Measurements from ENCODE around the gene SYNDIG1. TPM values are rescaled to one million over a fixed set of nuclear protein-coding genes. Genes with fewer than 3 reads are reported as not detected.

The SYNDIG1 gene
- total and polyA plus RNA-seq, 2 donors (not counting 1 experiment from before 2014, with no cell fraction given): not detected

DNA sequence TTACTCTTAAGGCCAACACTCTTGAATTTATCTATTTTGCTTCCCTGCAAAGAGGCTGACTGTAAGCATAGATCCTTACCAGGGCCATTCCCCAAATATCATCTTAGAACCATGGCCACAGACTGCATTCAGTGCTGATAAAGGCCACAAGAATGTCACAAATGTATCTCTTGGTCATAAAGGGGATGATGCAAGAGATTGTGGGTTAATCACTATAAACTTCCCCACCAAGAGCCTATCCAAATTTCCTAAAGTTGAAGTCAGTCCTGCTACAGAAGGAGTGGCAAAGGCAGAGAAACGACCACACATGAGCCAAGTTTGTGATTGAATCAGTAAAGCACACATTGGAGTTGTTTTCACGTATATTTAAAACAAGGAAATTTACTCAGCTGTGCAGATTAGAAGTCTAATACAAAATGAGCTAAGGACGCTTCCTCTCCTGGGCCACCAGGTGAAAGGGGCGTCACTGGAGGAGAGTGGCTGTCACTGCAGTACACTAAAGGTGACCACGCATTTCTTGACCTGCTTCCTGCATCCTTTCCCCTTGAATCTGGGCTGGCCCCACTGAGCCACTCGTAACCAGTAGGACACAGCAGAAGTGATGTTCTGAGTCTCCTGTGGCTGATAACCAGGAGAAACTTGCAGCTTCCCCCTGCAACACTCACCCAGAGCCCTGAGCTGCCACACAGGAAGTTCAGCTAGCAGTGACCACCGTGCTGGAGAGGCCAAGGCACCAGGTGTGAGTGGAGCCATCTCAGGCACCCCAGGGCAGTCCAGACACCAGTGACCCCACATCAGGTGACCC is 181.9 kb downstream of the SYNDIG1 start:
- DNase-seq: no peak
- WGBS (ENCODE audit: insufficient coverage): 73% methylated on average over 7 of the region's 7 CpGs
- no peak for TF ChIP-seq EZH2 (IDR thresholded peaks at IDR 0.05; ENCODE audit: borderline replicate concordance, insufficient read depth, low read depth, low read length, poor library complexity, severe bottlenecking)
- TF ChIP-seq, protein P1, sequence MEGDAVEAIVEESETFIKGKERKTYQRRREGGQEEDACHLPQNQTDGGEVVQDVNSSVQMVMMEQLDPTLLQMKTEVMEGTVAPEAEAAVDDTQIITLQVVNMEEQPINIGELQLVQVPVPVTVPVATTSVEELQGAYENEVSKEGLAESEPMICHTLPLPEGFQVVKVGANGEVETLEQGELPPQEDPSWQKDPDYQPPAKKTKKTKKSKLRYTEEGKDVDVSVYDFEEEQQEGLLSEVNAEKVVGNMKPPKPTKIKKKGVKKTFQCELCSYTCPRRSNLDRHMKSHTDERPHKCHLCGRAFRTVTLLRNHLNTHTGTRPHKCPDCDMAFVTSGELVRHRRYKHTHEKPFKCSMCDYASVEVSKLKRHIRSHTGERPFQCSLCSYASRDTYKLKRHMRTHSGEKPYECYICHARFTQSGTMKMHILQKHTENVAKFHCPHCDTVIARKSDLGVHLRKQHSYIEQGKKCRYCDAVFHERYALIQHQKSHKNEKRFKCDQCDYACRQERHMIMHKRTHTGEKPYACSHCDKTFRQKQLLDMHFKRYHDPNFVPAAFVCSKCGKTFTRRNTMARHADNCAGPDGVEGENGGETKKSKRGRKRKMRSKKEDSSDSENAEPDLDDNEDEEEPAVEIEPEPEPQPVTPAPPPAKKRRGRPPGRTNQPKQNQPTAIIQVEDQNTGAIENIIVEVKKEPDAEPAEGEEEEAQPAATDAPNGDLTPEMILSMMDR (IDR thresholded peaks at IDR 0.05): no peak
- no peaks in the 10 kb centered on the region for H3K36me3 ChIP-seq (replicated peaks in 1 of 2; ENCODE audit: control extremely low read depth in 1 of 2, control insufficient read depth in 1 of 2, extremely low read depth in 1 of 2, insufficient read depth in 2 of 2, low read length in 1 of 2)
- CTCF ChIA-PET: no interaction called here
- H3K4me3 Mint-ChIP-seq: no peak overlapping the region
- POLR2A ChIA-PET: no interaction called here
- intact Hi-C loops (cut with micrococcal nuclease): no loop called here
- H3K4me1 Mint-ChIP-seq: peaks cover 32% of the 10 kb centered on the region
- no peaks in the 10 kb centered on the region for H3K27me3 Mint-ChIP-seq
- H3K9me3 Mint-ChIP-seq (ENCODE audit: insufficient read depth): no peaks in the 10 kb centered on the region
- H3K27ac ChIP-seq (ENCODE audit: low read length in 2 of 2): no peak overlapping the region
- ATAC-seq (ENCODE audit: low read depth): no peak
- no peak overlapping the region for H2AFZ ChIP-seq (ENCODE audit: insufficient read depth, low read depth, low read length, poor library complexity, severe bottlenecking)
- no peaks in the 10 kb centered on the region for H3K9me3 ChIP-seq (ENCODE audit: control extremely low read depth in 1 of 3, control insufficient read depth in 2 of 3, insufficient read depth in 1 of 3, low read length in 2 of 3)
- no peak overlapping the region for H3K9ac ChIP-seq (ENCODE audit: low read length)
- H3K4me1 ChIP-seq (ENCODE audit: control insufficient read depth in 2 of 2, insufficient read depth in 2 of 2, low read length in 2 of 2): peaks cover 6 to 21% of the 10 kb centered on the region in 2 donors
- H3K4me2 ChIP-seq (replicated peaks; ENCODE audit: low read depth, low read length, poor library complexity, severe bottlenecking): no peak overlapping the region
- no peaks in the 10 kb centered on the region for H3K79me2 ChIP-seq (ENCODE audit: control insufficient read depth, insufficient read depth, low read length)
- no peak overlapping the region for H3K27ac Mint-ChIP-seq
- H4K20me1 ChIP-seq (ENCODE audit: control insufficient read depth, insufficient read depth, low read length, poor library complexity, severe bottlenecking): no peaks in the 10 kb centered on the region
- H3K27me3 ChIP-seq (replicated peaks in 1 of 4; ENCODE audit: control extremely low read depth in 1 of 4, control insufficient read depth in 3 of 4, insufficient read depth in 4 of 4, low read length in 3 of 4): peaks cover 0 to 4% (median 0%) of the 10 kb centered on the region in 4 experiments
- H3K4me3 ChIP-seq (ENCODE audit: control extremely low read depth in 1 of 5, extremely low read depth in 1 of 5, insufficient read depth in 1 of 5, low read depth in 2 of 5, low read length in 4 of 5): no peak overlapping the region

DNA sequence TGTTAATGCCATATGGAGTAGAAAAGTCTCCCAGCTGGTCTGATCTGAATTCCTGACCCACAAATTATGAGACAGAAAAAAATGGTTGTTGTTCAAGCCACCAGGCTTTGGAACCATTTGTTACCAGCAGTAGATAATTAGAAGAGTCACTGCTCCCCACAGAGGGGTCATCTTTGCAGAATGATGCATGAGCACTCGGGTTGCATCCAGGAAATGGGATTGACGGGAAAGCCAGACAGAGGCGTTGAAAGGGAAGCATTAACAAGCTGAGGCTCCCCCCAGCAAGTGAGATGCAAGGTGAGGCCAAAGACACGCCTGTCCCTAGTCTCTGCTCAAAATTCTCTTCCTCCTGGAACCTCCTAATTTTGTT is 182.5 kb downstream of the SYNDIG1 start:
- Histone ChIP-seq H4K20me1 (ENCODE audit: control insufficient read depth, insufficient read depth, low read length, poor library complexity, severe bottlenecking) (no peaks in the 10 kb centered on the region), H3K4me1 (ENCODE audit: control insufficient read depth in 2 of 2, insufficient read depth in 2 of 2, low read length in 2 of 2) (peaks cover 6 to 19% of the 10 kb centered on the region in 2 donors), H3K9ac (ENCODE audit: low read length) (no peak overlapping the region), H3K27ac (ENCODE audit: low read length in 2 of 2) (no peak overlapping the region), H3K4me2 (replicated peaks; ENCODE audit: low read depth, low read length, poor library complexity, severe bottlenecking) (no peak overlapping the region), H2AFZ (ENCODE audit: insufficient read depth, low read depth, low read length, poor library complexity, severe bottlenecking) (no peak overlapping the region), H3K9me3 (ENCODE audit: control extremely low read depth in 1 of 3, control insufficient read depth in 2 of 3, insufficient read depth in 1 of 3, low read length in 2 of 3) (no peaks in the 10 kb centered on the region), H3K79me2 (ENCODE audit: control insufficient read depth, insufficient read depth, low read length) (no peaks in the 10 kb centered on the region), H3K4me3 (ENCODE audit: control extremely low read depth in 1 of 5, extremely low read depth in 1 of 5, insufficient read depth in 1 of 5, low read depth in 2 of 5, low read length in 4 of 5) (no peak overlapping the region), H3K36me3 (replicated peaks in 1 of 2; ENCODE audit: control extremely low read depth in 1 of 2, control insufficient read depth in 1 of 2, extremely low read depth in 1 of 2, insufficient read depth in 2 of 2, low read length in 1 of 2) (no peaks in the 10 kb centered on the region), H3K27me3 (replicated peaks in 1 of 4; ENCODE audit: control extremely low read depth in 1 of 4, control insufficient read depth in 3 of 4, insufficient read depth in 4 of 4, low read length in 3 of 4) (peaks cover 0 to 4% (median 0%) of the 10 kb centered on the region in 4 experiments)
- Mint-ChIP-seq H3K27ac (no peak overlapping the region), H3K9me3 (ENCODE audit: insufficient read depth) (no peaks in the 10 kb centered on the region), H3K4me3 (no peak overlapping the region), H3K27me3 (no peaks in the 10 kb centered on the region), H3K4me1 (peaks cover 31% of the 10 kb centered on the region)
- TF ChIP-seq, protein P1 (IDR thresholded peaks at IDR 0.05): no peak
- TF ChIP-seq EZH2 (IDR thresholded peaks at IDR 0.05; ENCODE audit: borderline replicate concordance, insufficient read depth, low read depth, low read length, poor library complexity, severe bottlenecking): no peak
- ChIA-PET POLR2A (no interaction called here), CTCF (no interaction called here)
- WGBS (ENCODE audit: insufficient coverage): 93% methylated on average over 4 of the region's 4 CpGs
- no peak for ATAC-seq (ENCODE audit: low read depth)
- no peak for DNase-seq
- intact Hi-C loops (cut with micrococcal nuclease): no loop called here
